MM.1S (cell line): ENCODE results near the gene PDE2A.

Experiments
- CTCF ChIP-seq: fragments of 300-600 bp; sonication (generic); IDR thresholded peaks from 2 replicates; pipeline ENCODE4 v1.5.1; 2016; ENCODE audit warnings: antibody characterized with exemption, low read length, mixed read lengths
- EZH2 ChIP-seq: fragments of 300-600 bp; sonication (generic); optimal IDR thresholded peaks from 2 replicates; pipeline ENCODE3; 2017; ENCODE audit warnings: low read depth, mild to moderate bottlenecking, antibody characterized with exemption, low read length, mixed read lengths

- TF ChIP-seq CTCF (no peak), EZH2 (no peak)
Observed at GRCh38 chr11:72701466-72701865, 27.2 kb upstream of the PDE2A start.
